Lung microvascular endothelial cell (primary cell): ENCODE measurements around the gene S1PR3. TPM values are rescaled to one million over a fixed set of nuclear protein-coding genes. Genes with fewer than 3 reads are reported as not detected.

Experiments
- DNase-seq, 2 donors: peaks; one replicate each; pipeline versions ENCODE4 v3.0.0 to v3.0.0-alpha.2; 2010; ENCODE audit warnings: low read depth in 2 of 2
- total RNA-seq: library from RNA; depleted of rRNA; stranded (reverse); fragments of >200 nt; gene quantifications from 2 replicates; pipeline ENCODE4 v1.2.1, GENCODE V29; 2014

The S1PR3 gene
- total RNA-seq, 1 donor from 2014 or later = 0.40 TPM

DNA sequence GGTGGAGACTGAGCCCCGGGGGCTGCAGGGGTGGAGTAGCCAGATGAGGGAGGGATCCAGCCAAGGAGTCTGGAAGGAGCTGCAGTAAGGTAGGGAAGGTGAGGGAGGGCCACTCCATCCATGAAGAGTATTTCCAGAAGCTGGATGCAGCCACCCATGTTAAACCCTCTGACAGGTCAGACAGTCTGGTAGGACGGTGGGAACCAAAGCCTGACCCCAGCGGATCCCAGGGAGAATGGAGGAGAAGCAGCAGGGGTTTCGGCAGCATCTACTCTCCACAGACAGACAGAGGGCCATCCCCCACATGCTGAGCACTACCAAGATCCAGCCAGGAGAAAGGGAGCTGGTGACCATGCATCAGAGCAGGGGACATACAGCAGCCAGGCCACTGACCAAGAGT, 22.5 kb upstream of the S1PR3 start:
- DNase-seq = no peak

DNA sequence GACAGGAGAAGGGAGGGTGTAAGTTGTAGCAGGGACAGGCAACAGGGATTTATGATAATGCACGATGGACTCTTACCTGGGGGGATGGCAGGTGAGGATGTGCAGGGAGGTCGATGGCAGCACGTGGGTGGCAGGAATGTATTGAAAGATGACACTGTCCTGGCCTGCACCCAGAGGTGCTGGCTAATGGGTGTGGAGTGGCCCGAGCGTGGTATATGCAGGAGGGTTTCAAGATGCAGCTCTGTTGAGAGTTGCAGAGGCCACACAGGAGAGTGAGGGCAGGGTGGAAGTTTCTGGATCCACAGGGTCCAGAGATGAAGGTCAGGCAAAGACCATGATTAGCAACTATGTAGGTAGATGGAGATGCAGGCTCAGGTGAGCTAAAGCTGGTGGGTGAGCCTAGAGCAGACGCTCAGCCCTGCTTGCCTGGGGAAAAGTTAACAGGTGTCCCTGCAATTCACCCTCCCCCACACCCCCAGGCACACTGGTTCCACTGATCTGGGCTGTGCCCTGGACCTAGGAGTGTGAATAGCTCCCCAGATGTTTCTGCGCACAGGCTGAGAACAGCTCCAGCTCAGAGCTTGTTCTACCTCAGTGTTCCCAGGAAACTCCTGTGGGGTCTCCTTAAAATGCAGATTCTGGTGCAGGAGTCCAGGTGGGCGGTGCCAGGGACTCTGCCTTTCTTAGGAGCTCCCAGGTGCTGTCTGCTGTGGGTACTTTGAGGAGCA, 21.5 kb upstream of the S1PR3 start:
- no peak for DNase-seq

DNA sequence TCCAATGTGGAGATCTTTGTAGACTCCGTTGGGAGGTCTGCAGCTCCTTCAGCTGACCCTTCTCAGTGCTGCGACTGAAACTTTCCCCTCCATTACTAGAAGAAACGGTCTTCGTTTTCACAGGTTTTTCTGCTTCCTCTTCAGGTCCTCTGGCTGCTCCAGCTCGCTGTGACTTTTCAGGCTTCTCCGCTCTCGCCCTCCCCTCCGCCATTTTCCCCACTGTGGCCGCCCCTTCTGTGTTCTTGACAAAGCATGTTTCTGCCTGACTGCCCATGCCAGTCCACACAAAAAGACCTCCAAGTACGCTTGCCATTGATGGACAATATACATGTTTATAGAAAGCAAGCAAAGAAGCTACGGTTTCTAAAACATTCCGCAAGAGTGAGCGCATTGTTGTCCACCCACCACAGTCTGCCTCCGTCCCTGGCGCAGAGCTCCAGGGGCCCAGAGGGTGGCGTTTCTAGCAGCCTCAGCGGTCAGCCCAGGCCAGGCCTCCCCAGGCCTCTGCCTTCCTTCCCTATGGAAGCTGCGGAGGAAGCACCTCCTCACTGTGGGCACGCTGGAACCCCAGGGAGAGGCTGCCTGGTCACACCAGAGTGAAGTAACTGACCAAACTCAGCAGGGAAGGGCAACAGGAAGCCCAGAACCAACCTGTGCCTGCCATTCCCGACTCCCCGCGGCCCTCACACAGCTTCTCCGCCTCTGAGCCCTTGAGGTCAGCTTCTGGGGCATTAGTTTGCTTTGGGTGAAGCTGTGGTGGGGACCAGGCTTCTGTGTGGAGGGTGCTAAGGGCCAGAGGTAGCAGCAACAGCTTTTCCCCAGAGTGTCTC, 19.9 kb upstream of the S1PR3 start:
- no peak for DNase-seq

DNA sequence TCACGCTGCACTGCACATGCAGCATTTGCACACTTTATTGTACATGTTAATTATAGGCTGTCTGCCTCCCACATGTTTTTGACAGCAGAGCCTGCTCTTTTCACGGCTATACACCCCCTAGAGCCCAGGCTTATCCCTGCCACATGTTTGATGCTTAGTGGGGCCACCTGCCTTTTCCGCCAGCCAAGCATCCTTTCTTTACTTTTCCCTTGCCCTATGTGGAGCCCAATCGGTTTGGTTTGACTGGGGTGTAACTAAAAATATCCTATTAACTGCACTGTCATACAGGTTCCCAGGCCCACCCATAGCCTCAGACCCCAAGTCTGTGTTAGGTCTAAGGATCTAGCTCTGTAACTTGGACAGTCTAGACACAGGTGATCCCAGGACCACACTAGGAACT, 18.9 kb upstream of the S1PR3 start:
- DNase-seq = no peak

DNA sequence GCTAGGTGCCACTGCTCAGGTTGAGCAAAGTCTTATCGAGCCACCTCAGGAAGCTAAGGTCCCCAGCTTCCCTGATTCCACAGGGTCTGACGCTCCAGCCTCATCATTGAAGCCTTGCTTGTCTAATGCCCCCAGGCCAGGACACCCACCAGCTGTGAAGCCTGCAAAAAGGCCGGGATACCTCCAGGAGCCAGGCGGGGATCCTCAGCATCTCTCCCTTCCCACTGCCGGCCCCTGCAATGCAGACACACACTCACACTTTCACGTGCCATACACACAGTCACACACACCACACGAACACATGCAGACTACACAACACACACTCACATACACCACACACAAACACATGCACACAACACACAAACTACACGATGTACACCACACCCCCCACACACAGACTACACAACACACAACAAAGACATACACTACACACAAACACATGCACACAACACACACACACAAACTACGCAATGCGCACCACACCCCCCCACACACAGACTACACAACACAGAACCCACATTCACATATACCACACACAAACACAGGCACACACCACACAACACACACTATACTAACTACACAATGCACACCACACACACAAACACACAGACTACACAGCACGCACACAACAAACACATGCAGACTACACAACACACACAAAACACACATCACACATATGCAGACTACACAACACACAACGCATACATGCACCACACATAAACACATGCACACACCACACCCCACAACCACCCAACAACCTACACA, 17.8 kb upstream of the S1PR3 start:
- no peak for DNase-seq

DNA sequence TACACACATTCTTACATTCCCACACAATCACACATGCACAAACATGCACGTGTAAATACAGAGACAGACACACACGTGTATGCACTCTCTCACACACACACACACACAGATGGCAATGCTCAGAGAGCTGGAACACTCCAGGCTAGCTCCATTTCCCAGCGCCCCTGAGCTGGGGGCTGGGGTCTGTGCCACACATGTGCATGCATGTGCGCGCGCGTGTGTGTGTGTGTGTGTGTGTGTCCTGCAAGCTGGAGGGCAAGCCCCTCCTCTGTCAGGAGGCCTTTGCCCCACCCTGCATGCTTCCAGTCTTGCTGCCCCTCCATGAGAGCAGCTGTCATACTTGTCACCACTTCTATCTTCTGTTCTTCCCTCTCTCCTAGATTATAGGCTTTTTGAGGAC, 16.6 kb upstream of the S1PR3 start:
- no peak for DNase-seq

DNA sequence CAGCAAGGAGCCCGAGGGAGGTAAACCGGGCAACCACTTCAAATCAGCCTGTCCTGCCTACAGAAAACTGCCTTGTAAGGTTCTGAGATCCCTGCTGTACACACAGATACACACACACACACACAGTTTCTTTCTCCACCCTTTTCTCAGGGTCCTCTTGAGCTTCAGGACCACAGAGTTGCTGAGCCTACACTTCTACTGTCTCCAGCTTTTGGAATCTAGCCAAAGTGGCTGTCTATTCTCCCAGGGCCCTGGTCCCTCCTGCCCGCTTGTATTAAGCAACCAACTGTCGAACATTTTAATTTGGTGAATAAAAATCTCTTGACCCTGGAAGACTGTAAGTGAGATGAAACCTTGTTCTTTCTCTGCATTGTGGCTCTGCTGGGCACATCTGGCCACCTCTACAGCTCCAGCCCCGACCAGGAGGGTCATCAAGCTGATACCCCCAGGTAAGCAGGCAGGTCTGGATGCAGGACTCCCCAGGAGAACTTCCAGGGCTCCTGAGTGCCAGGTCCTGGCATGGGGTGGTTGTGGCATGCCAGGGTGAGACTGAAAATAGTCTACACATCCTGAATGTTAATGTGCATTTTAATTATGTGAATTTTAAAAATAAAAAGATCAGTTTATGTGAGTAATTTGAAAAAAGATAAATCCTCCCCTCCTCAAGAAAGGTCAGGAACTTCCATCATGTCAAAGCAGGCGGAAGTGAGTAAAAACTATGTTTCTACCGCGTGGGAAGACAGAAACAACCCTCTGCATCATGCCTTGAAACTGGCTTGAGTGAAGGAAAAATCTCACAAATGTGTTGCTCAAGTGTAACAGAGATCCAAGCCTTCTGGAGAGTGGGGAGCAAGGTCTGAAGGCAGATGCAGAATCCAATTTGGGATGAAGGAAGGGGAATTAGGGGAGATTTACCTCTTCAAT, 15.0 kb upstream of the S1PR3 start:
- DNase-seq = no peak

DNA sequence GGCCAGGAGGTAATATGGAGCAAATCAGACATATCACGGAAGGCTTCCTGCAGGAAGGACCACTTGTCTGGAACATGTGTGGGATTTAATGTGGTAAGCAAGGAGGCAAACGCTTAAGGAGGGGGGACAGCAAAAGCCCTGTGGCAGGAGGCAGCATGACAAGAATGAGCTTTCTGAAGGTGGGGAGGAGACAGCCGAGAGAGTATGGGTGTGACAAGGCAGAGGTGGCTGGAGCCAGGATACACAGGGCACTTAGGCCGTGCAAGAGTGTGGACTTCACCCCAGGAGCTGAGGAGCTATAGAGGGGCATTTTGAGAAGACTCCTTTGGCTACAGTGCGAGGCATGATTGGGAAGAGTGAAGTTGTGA, 14.4 kb upstream of the S1PR3 start:
- DNase-seq = no peak

DNA sequence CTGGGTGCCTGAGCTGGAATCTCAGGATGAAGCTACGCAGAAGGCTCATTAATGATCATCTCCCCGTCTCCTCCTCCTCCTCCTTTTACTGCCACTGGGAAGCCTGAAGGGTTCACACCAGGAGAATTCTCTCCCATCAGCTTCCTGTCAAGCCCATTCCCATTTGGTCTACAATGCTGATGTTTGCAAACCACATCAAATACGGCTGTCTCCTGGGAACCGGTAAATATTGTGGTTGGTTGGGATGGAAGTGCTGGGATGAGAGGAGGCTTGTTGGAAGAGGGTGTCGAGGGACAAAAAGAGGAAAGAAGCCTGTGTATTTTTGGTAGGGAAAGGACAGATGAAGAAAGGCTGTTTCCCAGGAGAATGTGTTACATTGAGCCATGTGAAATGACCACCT, 13.2 kb upstream of the S1PR3 start:
- no peak for DNase-seq

DNA sequence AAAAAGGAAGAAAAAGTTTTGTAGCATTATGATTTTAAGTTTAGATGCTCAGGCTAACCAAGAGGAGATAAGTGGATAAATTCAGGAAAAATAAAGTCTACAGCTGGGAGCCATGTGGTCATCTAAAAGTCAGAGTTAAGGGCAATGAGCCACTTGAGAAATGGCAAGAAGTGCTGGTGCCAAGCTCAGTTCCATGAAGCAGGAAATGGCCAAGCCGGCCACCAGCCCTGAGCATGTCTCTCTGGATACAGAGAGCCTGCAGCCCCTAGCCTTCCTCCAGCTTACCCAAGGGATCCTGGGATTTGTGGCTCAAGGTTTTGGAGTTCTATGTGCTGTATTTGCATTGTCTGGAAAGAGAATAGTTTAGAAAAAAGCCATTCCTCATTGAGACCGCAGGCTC, 12.2 kb upstream of the S1PR3 start:
- no peak for DNase-seq

DNA sequence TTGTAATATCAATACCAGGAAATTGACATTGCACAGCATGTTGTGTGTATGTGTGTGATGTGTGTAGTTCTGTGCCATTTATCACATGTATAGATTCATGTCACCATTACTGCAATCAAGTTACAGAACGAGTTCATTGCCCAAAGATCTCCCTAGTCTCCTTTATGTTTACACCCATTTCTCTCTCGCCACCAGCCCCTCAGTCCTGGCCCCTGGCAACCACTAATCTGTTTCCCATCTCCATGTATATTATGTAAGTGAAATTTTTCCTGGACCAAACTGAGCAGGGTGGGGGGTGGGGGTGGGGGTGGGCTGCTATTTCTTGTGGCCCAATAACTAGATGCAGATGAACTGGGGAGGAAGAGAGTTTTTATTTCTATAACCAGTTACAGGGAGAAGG, 11.5 kb upstream of the S1PR3 start:
- no peak for DNase-seq

DNA sequence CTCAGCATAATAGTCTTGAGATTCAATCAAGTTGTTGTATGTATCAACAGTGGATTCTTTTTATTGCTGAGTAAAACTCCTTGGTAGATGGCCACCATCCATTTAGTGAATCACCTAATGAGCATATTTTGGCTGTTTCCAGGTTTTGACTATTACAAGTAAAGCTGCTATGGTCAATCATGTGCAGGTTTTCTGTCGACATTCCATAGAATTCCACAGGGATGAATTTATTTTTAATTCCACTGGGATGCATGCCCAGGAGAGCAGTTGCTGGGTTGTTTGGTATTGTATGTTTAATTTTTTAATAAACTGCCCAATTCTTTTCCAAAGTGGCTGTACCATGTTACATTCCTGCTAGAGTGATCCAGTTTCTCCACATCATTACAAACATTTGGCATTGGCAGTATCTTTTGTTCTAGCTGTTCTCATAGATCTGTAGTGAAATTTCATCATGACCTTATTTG, 10.5 kb upstream of the S1PR3 start:
- DNase-seq = no peak

DNA sequence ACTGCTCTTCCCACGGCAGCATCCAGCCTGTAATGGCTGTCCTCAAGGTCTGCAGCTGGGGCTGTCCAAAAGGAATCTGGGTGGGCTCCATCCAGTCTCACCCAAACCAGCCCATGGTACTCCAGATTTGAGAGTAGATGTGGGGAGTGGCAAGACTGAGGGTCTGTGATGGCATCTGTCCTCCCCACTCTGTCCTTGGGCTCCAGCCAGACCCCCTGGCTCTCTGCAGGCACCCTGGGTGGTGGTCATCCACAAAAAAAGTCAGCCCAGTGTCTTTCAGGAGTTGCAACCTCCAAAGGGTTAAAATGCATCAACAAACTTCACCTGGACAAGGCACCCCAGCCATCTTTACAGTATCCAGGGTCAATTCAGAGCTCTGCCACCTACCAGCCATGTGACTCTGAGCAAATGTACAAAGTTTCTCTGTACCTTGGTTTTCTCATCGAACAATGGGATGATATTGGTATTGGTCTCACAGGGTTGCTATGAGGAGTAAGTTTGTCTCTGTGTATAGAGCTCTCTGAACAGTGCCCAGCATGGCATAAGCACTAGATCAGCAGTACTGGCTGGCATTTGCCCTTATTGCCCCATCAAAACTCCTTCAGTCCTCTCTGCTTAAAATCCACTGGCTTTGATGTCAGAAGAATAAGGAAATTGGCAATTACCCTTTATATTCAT, 7.3 kb upstream of the S1PR3 start:
- no peak for DNase-seq

DNA sequence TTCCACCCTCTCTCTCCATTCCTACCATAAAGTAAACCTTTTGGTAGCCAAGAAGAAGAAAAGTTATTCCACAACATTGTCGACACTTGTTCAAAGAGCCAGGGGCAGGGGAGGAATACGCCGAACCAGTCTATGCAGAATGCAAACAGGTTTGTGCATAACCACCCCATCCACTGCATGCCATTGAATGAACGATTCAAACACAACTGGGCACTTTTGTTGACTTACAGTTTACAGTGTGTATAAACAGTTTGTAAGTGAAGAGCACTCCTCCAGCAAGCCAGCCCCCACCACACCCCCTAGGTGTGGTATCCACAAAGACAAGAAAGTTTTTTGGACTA, 6.8 kb upstream of the S1PR3 start:
- no peak for DNase-seq

DNA sequence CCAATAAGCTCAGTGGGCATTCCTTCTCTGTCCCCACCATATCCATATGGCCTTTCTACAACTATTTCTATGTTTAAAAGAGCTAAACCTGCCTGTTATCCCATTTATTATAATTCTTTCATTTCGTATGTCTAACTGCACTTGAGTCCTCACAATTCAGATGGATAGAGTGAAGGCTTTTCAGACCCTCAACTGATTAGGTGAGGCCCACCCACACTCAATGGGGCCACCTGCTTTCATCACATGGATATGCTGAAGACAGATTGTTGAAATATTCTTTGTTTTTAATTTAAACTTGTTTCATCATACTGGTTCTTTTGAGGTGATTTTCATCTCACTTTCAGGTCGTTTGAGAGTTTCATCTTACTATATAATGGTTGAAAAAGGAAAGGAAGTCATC, 5.7 kb upstream of the S1PR3 start:
- no peak for DNase-seq

DNA sequence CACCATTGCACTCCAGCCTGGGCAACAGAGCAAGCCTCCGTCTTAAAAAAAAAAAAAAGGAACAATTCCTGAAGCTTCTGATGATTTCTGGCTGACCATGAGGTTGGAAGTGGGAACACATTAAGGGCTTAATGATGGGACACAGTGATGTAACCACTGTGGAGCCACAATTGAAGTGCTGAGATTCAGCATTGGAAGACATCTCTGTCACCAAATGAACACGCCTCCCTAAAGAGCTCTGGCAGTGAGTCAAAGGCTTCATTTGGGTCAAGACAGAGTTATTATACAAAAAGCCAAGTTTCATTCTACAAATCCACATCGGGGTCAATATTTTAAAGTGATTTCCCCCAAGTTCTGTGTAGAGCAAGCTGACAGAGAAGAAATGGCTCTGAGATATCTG, 4.5 kb upstream of the S1PR3 start:
- no peak for DNase-seq

DNA sequence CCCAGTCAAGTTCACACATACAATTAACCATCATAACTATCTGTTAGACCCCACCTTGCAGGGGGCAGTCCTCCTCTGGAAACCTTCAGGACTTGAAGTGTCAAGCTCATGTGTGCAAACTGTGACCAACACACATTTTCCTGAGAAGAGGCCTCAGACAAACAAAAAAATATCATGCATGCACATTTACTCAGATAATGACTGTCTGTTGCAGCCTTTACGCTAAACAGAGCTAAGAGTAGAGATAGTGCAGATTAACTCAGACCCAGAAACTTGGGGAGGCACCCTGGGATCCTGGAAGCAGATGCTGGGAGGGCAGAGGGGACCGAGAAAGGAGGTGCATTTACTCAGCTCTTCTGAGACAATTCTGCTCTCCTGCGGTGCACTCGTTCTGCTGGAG, 3.6 kb upstream of the S1PR3 start:
- no peak for DNase-seq

DNA sequence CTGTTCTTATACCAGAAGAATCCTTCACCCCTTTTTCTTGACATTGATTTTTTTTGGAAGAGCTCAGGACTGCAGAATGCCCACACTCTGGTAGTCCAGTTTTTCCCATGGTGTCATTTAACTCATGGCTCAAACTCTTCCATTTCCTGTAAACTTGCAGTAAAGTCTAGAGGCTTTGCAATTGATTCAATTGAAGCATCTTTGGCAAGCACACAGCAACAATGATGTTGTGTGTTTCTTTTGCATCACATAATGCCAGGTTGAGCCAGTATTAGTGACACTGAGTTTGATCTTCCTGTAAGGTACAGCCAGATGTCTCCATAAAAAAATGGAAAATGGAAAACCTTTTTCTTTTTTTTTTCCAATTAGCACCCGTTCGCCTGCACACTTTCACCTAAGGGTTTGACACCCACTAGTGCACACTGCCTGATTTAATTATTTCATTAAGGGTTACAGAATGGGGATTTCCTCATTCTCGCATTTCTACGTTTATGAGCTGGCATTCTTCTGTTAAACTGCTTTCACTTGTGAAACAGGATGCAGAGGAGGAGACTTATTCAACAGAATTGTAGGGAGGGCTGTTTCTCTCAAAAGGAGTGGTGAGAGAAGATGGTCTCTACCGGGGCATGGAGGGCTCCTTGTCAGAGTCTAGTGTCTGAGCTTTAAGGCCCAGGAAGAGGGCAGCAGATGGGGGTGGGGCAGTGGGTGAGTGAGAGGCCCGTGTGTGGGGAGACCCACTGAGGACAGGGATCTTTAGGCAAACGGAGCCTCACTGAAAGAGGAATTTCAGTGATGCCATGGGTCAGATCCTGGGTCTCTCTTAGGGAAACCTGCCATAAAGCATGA, 2.2 kb upstream of the S1PR3 start:
- peak in 1 of 2 donors; percentile 46 for DNase-seq

DNA sequence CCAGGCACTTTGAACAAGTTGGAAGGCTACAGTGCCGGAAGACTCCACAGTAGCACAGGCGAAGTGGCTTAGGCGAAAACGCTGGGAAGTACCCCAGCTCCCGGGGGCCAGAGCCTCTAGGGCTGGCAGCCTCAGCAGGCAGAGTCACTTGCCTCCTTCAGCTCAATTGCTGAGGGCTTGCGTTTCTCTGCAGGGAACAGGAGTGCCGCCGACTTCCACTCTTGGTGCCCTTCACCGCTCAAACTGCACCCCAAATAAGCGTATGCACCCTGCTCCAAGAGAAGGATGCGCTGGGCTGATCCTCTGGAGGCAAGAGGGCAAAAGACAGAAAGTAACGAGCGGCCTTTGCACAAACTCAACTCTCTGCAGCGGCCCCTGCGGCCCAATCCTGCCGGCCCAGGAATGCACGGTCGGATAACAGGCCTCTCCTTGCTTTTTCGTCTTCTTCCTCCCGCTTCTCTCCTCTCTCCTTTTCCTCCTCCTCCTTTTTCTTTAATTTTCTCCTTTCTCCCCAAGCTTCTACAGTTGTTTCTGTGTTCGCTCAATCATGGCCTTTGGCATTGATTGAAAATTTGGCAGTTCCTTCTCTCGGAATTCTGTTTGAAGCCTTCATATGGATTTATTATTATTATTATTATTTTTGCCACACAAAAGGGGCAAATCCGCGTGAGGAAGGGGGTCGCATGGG, 1.1 kb upstream of the S1PR3 start:
- no peak for DNase-seq
